ENCODE results near the gene PDE8B.

PDE8B gene

GRCh38 chr5:77214151-77214550 lies 3.7 kb downstream of the PDE8B start:
- in situ Hi-C loops (cut with MboI; ENCODE audit: low pct_unique_long_range_greater_than_20kb, low sequenced_read_pairs, unreplicated experiment) = no loop called here
- TF ChIP-seq CTCF (IDR thresholded peaks at IDR 0.05; ENCODE audit: extremely low read depth, insufficient read depth, missing control alignments) = no peak
- no peak for DNase-seq (ENCODE audit: low spot score)

GRCh38 chr5:77218263-77218662 lies 7.8 kb downstream of the PDE8B start:
- in situ Hi-C loops (cut with MboI; ENCODE audit: low pct_unique_long_range_greater_than_20kb, low sequenced_read_pairs, unreplicated experiment) = no loop called here
- no peak for TF ChIP-seq CTCF (IDR thresholded peaks at IDR 0.05; ENCODE audit: extremely low read depth, insufficient read depth, missing control alignments)
- no peak for DNase-seq (ENCODE audit: low spot score)

GRCh38 chr5:77221115-77221514 lies 10.6 kb downstream of the PDE8B start:
- no peak for DNase-seq (ENCODE audit: low spot score)
- in situ Hi-C loops (cut with MboI; ENCODE audit: low pct_unique_long_range_greater_than_20kb, low sequenced_read_pairs, unreplicated experiment) = no loop called here
- TF ChIP-seq CTCF (IDR thresholded peaks at IDR 0.05; ENCODE audit: extremely low read depth, insufficient read depth, missing control alignments) = no peak

DNA sequence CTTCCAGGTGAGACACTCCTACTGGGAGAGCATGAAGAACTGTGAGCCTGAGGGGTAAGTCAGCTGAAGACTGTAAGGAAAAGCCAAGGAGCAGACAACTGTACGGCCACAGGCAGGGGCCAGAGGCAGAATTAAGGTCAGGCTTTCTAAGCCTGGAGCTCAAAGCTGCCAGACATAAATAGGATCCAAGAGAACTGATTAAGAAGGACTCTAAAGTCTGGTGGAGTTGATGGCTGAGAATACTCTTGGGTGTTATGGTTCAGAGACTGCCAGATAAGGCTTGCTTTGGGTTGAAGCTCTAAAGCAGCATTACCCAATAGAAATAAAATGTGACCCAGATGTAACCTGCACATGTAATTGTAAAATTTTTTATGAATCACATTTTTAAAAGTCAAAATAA lies 12.2 kb downstream of the PDE8B start:
- in situ Hi-C loops (cut with MboI; ENCODE audit: low pct_unique_long_range_greater_than_20kb, low sequenced_read_pairs, unreplicated experiment) = no loop called here
- no peak for TF ChIP-seq CTCF (IDR thresholded peaks at IDR 0.05; ENCODE audit: extremely low read depth, insufficient read depth, missing control alignments)
- DNase-seq (ENCODE audit: low spot score) = no peak

DNA sequence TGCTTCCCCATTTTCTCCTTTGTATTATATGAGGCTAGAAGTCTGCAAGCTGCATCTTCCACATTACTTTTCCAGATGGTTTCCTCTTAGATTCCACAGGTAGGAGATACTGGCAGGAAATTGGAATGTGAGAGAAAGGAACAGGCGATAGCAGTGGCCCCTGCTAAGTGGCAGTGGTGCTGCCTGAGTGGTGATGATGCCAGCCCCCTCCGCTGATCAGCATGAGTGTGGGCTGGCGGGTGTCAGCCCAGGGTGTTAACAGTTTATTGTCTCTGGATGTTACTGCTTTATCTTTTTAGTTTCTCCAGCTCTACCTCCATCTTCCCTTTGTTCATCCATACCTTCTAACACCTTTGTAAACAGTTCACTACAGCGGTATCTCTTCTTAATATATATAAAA lies 13.2 kb downstream of the PDE8B start:
- TF ChIP-seq CTCF (IDR thresholded peaks at IDR 0.05; ENCODE audit: extremely low read depth, insufficient read depth, missing control alignments) = no peak
- in situ Hi-C loops (cut with MboI; ENCODE audit: low pct_unique_long_range_greater_than_20kb, low sequenced_read_pairs, unreplicated experiment) = no loop called here
- DNase-seq (ENCODE audit: low spot score) = no peak

GRCh38 chr5:77224672-77225355 lies 14.3 kb downstream of the PDE8B start:
- in situ Hi-C loops (cut with MboI; ENCODE audit: low pct_unique_long_range_greater_than_20kb, low sequenced_read_pairs, unreplicated experiment) = no loop called here
- TF ChIP-seq CTCF (IDR thresholded peaks at IDR 0.05; ENCODE audit: extremely low read depth, insufficient read depth, missing control alignments) = no peak
- DNase-seq (ENCODE audit: low spot score) = no peak

Measured in GM13977 (cell line).